Measurements from ENCODE around the gene PEMT. TPM values are rescaled to one million over a fixed set of nuclear protein-coding genes. Genes with fewer than 3 reads are reported as not detected.

The PEMT gene
- total and polyA plus RNA-seq, 2 donors (not counting 1 experiment from before 2014, with no cell fraction given): 18.0 to 18.6 TPM

DNA sequence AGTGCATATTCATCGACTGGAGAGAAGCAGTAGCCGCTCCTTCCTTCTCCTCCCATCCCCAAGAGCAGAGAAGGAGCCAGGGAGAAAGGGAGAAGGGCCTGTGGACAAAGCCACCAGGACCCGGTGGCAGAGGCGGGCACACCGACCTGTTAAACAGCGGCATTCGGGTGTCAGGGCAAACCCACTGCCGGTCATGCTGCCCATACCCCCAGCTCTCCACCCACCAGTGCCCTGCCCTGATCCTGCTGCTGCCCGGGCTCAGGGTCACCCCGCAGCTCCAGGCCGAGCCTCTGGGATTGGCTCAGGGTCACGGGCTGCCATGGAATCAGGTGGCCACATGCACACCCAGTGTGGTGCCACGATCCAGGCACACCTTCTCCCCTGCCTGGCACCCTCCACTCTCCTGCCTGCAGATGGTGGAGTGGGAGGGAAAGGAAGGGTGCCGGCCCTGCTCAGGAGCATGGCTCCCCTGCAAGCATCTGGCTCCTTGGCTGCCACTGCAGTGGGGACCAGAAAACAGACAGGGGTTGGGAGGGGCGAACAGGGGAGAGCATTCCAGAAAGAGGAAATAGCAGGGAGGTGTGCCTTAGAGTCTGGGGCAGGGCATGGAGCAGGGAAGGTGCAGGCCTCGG is 77.0 kb downstream of the PEMT start:
- Histone ChIP-seq H4K20me1 (ENCODE audit: control insufficient read depth, extremely low read depth, insufficient read depth, low read length) (no peaks in the 10 kb centered on the region), H3K27ac (ENCODE audit: insufficient read depth, low read length) (no peak overlapping the region), H3K4me1 (ENCODE audit: control insufficient read depth, extremely low read depth, insufficient read depth, low read length) (peaks cover 4% of the 10 kb centered on the region), H3K79me2 (ENCODE audit: control insufficient read depth, insufficient read depth, low read length) (no peaks in the 10 kb centered on the region), H3K4me2 (ENCODE audit: extremely low read depth, insufficient read depth, low read length) (no peak overlapping the region), H3K27me3 (ENCODE audit: control insufficient read depth, insufficient read depth, low read length) (no peaks in the 10 kb centered on the region), H3K9me3 (ENCODE audit: control insufficient read depth, insufficient read depth, low read depth, low read length) (no peaks in the 10 kb centered on the region), H3K36me3 (ENCODE audit: control insufficient read depth, insufficient read depth, low read length) (no peaks in the 10 kb centered on the region), H2AFZ (ENCODE audit: low read length) (no peak overlapping the region), H3K9ac (ENCODE audit: insufficient read depth, low read length) (no peak overlapping the region), H3K4me3 (replicated peaks in 1 of 4; ENCODE audit: control extremely low read depth in 1 of 4, insufficient read depth in 1 of 4, low read depth in 3 of 4, low read length in 4 of 4) (no peak overlapping the region)
- DNase-seq (ENCODE audit: low read depth in 2 of 2): no peak
- TF ChIP-seq CTCF (conservative IDR thresholded peaks at IDR 0.05 in 1 of 2, IDR thresholded peaks at IDR 0.05 in 1 of 2; ENCODE audit: low read depth in 1 of 2, low read length in 2 of 2) (no peak), EZH2 (IDR thresholded peaks at IDR 0.05; ENCODE audit: low read length, missing control alignments) (no peak)

DNA sequence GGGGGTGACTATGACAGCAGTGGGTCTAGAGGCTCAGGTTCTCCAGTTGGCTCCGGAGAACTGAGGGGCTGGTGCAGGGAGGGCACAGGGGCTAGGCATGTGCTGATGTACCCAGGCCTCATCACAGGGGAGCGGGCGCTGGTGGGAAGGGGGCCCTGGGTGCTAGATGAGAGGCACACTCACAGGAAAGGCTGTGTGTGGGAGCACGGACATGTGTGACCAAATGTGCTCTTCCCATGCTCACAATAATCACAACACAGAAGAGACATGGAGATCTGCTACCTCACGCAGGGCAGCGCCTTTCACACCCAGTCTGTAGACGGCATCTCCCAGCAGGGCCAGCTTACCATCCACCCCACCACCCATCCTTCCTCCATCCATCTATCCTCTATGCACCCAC is 77.9 kb downstream of the PEMT start:
- no peak for DNase-seq (ENCODE audit: low read depth in 2 of 2)
- Histone ChIP-seq H3K9me3 (ENCODE audit: control insufficient read depth, insufficient read depth, low read depth, low read length) (no peaks in the 10 kb centered on the region), H3K79me2 (ENCODE audit: control insufficient read depth, insufficient read depth, low read length) (no peaks in the 10 kb centered on the region), H3K27ac (ENCODE audit: insufficient read depth, low read length) (no peak overlapping the region), H4K20me1 (ENCODE audit: control insufficient read depth, extremely low read depth, insufficient read depth, low read length) (no peaks in the 10 kb centered on the region), H3K4me3 (replicated peaks in 1 of 4; ENCODE audit: control extremely low read depth in 1 of 4, insufficient read depth in 1 of 4, low read depth in 3 of 4, low read length in 4 of 4) (no peak overlapping the region), H3K4me2 (ENCODE audit: extremely low read depth, insufficient read depth, low read length) (no peak overlapping the region), H3K9ac (ENCODE audit: insufficient read depth, low read length) (no peak overlapping the region), H3K36me3 (ENCODE audit: control insufficient read depth, insufficient read depth, low read length) (no peaks in the 10 kb centered on the region), H2AFZ (ENCODE audit: low read length) (no peak overlapping the region), H3K4me1 (ENCODE audit: control insufficient read depth, extremely low read depth, insufficient read depth, low read length) (peaks cover 4% of the 10 kb centered on the region), H3K27me3 (ENCODE audit: control insufficient read depth, insufficient read depth, low read length) (no peaks in the 10 kb centered on the region)
- TF ChIP-seq EZH2 (IDR thresholded peaks at IDR 0.05; ENCODE audit: low read length, missing control alignments) (no peak), CTCF (conservative IDR thresholded peaks at IDR 0.05 in 1 of 2, IDR thresholded peaks at IDR 0.05 in 1 of 2; ENCODE audit: low read depth in 1 of 2, low read length in 2 of 2) (no peak)

GRCh38 chr17:17512866-17513265 is 78.6 kb downstream of the PEMT start:
- Histone ChIP-seq H4K20me1 (ENCODE audit: control insufficient read depth, extremely low read depth, insufficient read depth, low read length) (no peaks in the 10 kb centered on the region), H3K4me2 (ENCODE audit: extremely low read depth, insufficient read depth, low read length) (no peak overlapping the region), H3K36me3 (ENCODE audit: control insufficient read depth, insufficient read depth, low read length) (no peaks in the 10 kb centered on the region), H3K27ac (ENCODE audit: insufficient read depth, low read length) (no peak overlapping the region), H3K9ac (ENCODE audit: insufficient read depth, low read length) (no peak overlapping the region), H3K79me2 (ENCODE audit: control insufficient read depth, insufficient read depth, low read length) (no peaks in the 10 kb centered on the region), H3K4me1 (ENCODE audit: control insufficient read depth, extremely low read depth, insufficient read depth, low read length) (peaks cover 4% of the 10 kb centered on the region), H3K4me3 (replicated peaks in 1 of 4; ENCODE audit: control extremely low read depth in 1 of 4, insufficient read depth in 1 of 4, low read depth in 3 of 4, low read length in 4 of 4) (no peak overlapping the region), H3K27me3 (ENCODE audit: control insufficient read depth, insufficient read depth, low read length) (no peaks in the 10 kb centered on the region), H3K9me3 (ENCODE audit: control insufficient read depth, insufficient read depth, low read depth, low read length) (no peaks in the 10 kb centered on the region), H2AFZ (ENCODE audit: low read length) (no peak overlapping the region)
- TF ChIP-seq EZH2 (IDR thresholded peaks at IDR 0.05; ENCODE audit: low read length, missing control alignments) (no peak), CTCF (conservative IDR thresholded peaks at IDR 0.05 in 1 of 2, IDR thresholded peaks at IDR 0.05 in 1 of 2; ENCODE audit: low read depth in 1 of 2, low read length in 2 of 2) (no peak)
- no peak for DNase-seq (ENCODE audit: low read depth in 2 of 2)

Data from fibroblast of lung (primary cell).